ENCODE data around the gene SLC6A12.

The SLC6A12 gene

DNA sequence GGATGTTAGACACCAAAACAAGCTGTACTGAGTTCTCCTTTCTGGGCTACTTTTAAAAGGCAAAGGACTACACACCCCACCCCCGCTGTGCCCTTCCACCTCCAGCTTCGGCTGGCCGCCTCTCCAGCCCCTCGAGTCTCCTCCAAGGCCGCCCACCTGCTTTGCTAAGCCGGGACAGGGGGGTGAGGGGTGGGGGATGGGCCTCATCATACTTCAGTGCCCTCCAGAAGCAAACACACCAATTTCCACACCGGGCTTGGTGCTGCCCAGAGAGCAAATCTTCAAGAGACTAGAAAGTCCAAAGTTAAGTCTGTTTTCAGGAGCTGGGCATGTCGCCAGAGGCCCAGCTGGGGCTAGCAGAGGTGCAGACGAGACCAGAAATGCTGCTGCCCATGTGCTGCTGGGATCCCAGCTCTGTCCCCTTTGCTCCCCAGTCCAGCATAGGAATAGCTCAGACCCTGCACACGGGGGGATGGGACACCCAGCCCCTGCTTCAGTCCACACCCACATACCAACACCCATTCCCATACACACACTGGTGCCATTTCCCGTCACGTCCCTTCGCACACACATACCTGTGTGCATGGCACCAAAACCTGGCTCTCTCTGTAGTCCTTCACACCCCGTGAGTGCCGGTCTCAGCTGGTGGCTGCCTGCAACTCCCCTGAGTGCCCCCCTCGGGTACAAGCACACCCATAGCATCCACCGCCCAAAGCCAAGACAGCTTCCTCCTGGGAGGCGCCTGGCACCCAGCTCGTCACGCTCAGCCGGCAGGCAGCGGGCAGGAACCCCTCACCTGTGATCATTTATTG lies 1.0 kb downstream of the SLC6A12 start:
- no peak for DNase-seq

- DNase-seq, result no peak
These were observed 1.6 kb downstream of the SLC6A12 start for GRCh38 chr12:212415-212714.

DNA sequence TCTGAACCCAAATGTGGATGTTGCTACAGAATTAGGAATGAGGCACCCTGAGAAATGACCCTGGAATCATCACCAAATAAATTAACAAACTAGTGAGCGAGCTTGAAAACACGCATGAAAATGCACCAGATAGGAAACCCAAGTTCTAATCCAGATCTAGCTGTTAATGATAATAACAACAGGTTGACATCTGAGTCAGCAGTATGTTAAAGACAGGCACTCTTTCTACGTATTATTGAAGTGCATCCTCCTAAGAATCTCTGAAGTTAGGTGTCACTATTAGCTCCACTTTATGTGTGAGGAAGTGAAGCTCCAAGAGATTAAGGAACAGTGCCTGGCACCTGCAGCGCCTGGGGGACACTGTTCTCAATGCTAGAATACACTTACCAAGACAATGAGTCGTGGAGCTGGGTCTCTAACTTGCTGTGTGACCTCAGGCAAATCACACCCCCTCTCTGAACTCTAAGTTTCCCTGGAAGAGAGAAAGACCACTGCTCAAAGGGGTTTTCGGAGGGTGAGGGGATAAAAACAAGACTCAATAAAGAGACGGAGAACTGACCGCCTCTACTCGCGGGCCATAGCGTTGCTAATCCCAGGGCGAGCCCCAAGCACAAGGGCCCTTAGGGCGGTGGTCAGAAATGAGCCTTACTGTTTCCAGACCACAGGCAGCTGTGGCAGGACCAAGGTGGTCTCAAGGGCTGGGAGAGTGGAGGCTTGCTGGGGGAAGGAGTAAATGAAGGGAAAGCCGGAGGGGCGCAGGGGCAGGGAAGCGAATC lies 2.1 kb downstream of the SLC6A12 start:
- DNase-seq, result no peak

DNA sequence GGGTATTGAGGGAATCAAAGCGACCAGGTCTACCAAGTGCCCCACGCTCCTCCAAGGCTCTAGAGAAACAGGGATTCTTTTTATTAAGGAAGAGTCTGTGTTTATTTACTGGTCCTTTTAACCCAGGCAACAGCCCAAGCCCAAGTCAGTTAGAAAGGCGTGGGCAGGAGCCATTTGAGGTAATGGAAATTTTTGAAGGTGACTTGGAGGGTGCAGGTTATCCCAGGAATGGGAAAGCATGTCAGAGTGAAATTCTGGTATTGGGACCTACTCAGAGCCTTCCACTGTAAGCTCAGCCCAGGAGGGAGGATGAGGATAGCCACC lies 2.9 kb downstream of the SLC6A12 start:
- DNase-seq, result no peak

GRCh38 chr12:210277-211141 lies 3.4 kb downstream of the SLC6A12 start:
- DNase-seq, result no peak

DNA sequence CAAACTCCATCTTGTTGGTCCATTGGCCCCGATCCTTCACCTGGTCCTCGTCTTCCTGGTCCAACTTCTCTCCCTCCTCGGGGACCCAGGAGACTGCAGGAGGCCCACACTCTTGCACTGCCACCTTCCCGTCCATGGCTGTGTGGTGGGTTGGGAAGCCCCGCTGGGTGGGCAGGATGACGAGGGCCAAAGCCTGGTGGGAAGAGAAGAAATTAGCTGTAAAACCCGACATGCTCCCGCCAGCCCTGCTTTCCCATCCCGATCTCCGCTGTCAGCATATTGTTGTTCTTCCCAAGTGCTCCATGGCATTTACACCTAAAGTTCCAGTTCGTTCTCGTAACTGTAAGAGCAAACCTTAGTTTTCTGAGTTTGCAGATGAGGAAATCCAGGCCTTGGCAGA lies 4.1 kb downstream of the SLC6A12 start:
- DNase-seq, result no peak

DNA sequence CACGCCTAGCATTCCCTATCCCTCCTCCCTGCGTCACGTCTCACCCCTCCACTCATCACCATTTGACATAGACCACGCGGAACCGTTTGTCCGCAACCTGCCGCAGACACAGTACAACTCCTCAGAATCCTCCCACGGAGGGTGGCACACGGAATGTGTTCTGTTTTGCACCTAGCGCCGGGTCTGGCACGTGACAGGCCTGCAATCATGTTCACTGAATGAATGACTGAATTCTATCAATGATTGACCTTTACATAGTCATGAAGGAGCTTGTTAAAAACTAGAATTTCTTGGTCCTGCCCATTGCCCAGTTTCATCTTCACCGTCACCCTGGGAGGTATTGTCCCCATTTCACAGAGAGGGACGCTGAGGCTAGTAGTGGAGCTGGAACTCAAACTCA lies 4.7 kb downstream of the SLC6A12 start:
- no peak for DNase-seq

GRCh38 chr12:208813-209212 lies 5.1 kb downstream of the SLC6A12 start:
- no peak for DNase-seq

GRCh38 chr12:207804-208203 lies 6.2 kb downstream of the SLC6A12 start:
- no peak for DNase-seq

- DNase-seq, result no peak
These were observed 7.1 kb downstream of the SLC6A12 start for GRCh38 chr12:206746-207440.

DNA sequence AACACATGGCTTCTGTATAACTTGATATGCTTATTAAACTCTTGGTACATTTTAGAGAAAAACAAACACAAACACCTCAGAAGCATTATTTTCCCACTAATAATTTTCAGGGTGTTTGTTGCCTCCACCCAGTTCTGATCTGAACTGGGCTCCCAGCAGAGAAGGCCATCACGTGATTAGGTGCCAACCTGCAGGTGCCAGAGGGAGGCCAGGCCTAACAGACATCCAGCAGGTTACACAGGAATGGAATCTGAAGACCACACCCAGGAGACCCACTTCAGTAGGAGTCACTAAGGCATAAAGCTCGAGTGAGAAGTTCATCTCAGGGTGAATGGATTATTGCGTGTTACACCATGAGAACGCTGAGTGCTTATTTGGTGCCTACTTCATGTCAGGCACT lies 8.9 kb downstream of the SLC6A12 start:
- DNase-seq, result no peak

GRCh38 chr12:204261-204678 lies 9.7 kb downstream of the SLC6A12 start:
- no peak for DNase-seq

DNA sequence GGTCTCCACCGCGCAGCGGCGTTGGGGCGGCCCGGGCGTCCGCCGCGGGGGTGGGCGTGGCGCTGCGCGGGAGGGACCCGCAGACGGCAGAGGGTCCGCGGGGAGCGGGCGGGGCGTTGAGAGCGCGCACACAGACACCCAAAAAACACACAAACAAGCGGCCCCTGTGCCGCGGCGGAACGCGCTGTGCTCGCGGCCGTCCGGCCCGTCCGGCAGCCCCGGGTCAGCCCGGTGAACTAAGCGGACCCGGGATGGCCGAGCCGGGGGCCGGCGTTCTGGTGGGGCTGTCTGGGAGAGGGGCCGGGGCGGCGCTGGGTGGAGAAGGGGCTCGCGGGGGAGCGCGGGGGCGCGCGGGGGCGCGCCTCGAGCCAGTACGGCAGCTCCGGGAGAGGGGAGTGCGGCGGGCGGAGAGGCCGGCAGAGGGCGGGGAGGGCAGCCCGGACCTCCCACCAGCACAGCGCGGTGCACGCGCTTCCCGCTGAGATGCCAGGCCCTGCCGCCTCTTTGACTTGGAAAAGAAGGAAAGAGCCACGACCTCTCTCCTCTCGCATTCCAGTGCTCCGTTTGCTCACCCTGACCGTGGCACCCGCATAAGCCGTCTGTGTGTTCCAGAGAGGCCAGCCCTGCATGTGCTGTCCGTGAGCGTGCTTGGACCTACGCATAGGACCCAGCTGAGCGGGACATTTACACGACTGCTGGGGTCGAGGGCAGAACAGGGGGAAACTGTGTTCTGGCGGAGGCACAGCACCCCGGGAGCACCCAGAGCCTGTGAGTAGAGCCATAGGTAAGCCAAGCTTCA lies 10.3 kb downstream of the SLC6A12 start:
- no peak for DNase-seq

GRCh38 chr12:203074-203461 lies 10.9 kb downstream of the SLC6A12 start:
- DNase-seq, result no peak

GRCh38 chr12:202081-202731 lies 11.8 kb downstream of the SLC6A12 start:
- peak; percentile 91 for DNase-seq

DNA sequence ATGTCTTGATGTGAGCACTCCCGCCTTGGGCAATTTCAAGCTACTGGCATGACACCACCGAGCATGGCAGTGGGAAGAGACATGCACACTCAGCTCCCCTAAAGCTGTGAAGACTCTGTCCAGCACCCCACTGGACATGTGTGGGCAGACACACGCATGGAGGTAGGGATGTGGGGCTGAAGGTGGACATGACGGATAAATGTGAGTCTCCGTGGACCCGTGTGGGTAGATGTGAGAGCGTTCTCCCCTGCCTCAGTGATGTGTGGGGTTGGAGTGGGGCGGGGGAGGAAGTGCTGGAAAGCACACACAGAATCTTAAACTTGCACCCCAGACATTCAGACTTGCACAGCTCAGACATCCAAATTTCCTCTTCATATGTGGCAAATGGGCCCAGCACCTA lies 12.6 kb downstream of the SLC6A12 start:
- no peak for DNase-seq

DNA sequence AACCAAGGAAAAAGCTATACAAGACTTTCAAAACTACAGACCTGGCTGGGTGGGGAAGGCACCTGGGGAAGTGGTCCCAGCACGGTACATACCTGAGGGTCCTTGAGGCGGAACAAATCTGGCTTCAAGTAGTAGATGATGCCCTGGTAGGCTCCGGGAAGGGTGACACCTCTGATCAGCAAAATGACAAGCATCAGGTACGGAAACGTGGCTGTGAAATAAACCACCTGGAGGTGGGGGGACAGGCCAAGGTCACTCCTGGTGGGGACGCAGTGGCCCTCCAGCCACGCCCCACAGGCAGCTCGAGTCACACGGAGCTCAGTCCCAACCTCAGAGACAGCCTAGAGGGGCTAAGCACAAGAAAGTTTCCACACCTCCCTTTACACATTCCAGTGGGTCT lies 15.3 kb downstream of the SLC6A12 start:
- no peak for DNase-seq

- DNase-seq, result no peak
These were observed 15.9 kb downstream of the SLC6A12 start for GRCh38 chr12:197911-198695.

- no peak for DNase-seq
These were observed 16.6 kb downstream of the SLC6A12 start for GRCh38 chr12:197347-197746.

DNA sequence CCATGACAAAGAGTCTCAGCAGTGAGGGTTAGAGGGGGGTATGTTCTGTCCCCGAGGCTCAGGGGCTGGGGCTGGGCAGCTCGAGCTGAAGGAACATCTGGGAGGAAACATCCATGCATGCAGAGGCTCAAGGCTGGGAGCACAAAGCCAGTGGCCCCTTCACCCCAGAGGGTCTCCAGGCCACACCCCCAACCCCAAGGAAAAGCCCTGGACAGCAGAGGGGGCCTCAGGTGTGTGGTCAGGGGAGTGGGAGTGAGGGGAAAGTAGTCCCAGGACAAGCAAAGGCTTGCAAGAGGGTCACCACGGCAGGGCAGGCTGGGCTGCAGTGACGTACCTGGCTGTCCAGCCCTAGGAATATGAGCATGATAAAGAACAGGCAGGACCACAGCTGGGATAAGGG lies 17.5 kb downstream of the SLC6A12 start:
- DNase-seq, result no peak

DNA sequence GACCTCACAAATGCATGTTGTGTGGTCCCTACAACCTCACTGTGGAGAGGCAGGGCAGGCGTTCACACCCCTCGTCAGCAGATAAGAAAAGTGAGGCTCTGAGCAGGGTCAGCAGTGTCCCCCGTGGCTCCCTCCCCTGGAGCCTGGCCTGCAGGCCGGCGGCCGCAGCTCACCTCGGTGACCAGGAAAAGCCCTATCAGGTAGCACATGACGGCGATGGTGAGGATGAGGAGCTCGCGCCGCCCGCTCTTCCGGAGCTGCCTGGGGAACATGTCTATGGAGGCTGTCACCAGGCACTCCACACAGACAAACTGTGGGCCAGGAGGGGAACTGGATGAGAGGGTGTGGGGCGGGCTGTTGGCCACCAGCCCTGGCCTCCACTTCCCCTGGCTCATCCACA lies 18.0 kb downstream of the SLC6A12 start:
- no peak for DNase-seq

Measured in COR-L47 (cell line).